Neural progenitor cell (in vitro differentiated cells): Measurements from ENCODE around the gene FXR1. TPM values are rescaled to one million over a fixed set of nuclear protein-coding genes. Genes with fewer than 3 reads are reported as not detected.
"Not testable (repeated sequence)": the region's sequence is repeated elsewhere in the genome, so short reads cannot be mapped to it uniquely, and the experiment has no call there.

Source experiments
- DNase-seq: peaks from one replicate; pipeline ENCODE4 v3.0.0-alpha.2; 2016; ENCODE audit warnings: low spot score
- H2AFZ ChIP-seq: fragments of 200-600 bp; sonication (generic); replicated peaks from 2 replicates; pipeline ENCODE4 v1.6.1; 2016; ENCODE audit warnings: antibody characterized with exemption
- H3F3A ChIP-seq: fragments of 200-600 bp; sonication (generic); 2 replicates; pipeline ENCODE4 v1.6.1; 2016; ENCODE audit warnings: antibody characterized with exemption, low read depth
- H3K27ac ChIP-seq: fragments of 200-600 bp; sonication (generic); 2 replicates; pipeline ENCODE4 v1.5.1; 2016; ENCODE audit warnings: mild to moderate bottlenecking
- H3K27me3 ChIP-seq: fragments of 200-600 bp; sonication (generic); 2 replicates; pipeline ENCODE4 v1.6.1; 2016; ENCODE audit warnings: mild to moderate bottlenecking, moderate library complexity
- H3K36me3 ChIP-seq: fragments of 200-600 bp; sonication (generic); 2 replicates; pipeline ENCODE4 v1.5.1; 2016
- H3K4me1 ChIP-seq: fragments of 200-600 bp; sonication (generic); 2 replicates; pipeline ENCODE4 v1.6.1; 2016; ENCODE audit warnings: mixed run types
- H3K4me2 ChIP-seq: fragments of 200-600 bp; sonication (generic); 2 replicates; pipeline ENCODE4 v1.6.1; 2016
- H3K4me3 ChIP-seq: fragments of 200-600 bp; sonication (generic); 2 replicates; pipeline ENCODE4 v1.5.1; 2016
- H3K79me2 ChIP-seq: fragments of 200-600 bp; sonication (generic); 2 replicates; pipeline ENCODE4 v1.6.1; 2016; ENCODE audit warnings: low read depth
- H3K9ac ChIP-seq: fragments of 200-600 bp; sonication (generic); 2 replicates; pipeline ENCODE4 v1.6.1; 2016
- H3K9me3 ChIP-seq: fragments of 200-600 bp; sonication (generic); 2 replicates; pipeline ENCODE4 v1.5.1; 2016; ENCODE audit warnings: low read depth
- H4K20me1 ChIP-seq: fragments of 200-600 bp; sonication (generic); 2 replicates; pipeline ENCODE4 v1.6.1; 2016; ENCODE audit warnings: low read depth
- H3K27ac Mint-ChIP-seq: 3 replicates; pipeline ENCODE4 v1.8.0; 2021; ENCODE audit warnings: mixed read lengths
- H3K27me3 Mint-ChIP-seq: 2 replicates; pipeline ENCODE4 v1.8.0; 2022; ENCODE audit warnings: low read depth, mild to moderate bottlenecking, inconsistent platforms, moderate library complexity, mixed read lengths; ENCODE audit not compliant: insufficient read depth
- H3K36me3 Mint-ChIP-seq: 3 replicates; pipeline ENCODE4 v1.8.0; 2021; ENCODE audit warnings: mixed read lengths
- H3K4me1 Mint-ChIP-seq: 3 replicates; pipeline ENCODE4 v1.8.0; 2021; ENCODE audit warnings: mixed read lengths
- H3K4me3 Mint-ChIP-seq: 3 replicates; pipeline ENCODE4 v1.8.0; 2021; ENCODE audit warnings: mild to moderate bottlenecking, moderate library complexity, mixed read lengths
- H3K9me3 Mint-ChIP-seq: 3 replicates; pipeline ENCODE4 v1.8.0; 2020; ENCODE audit warnings: mixed read lengths
- CTCF ChIP-seq: fragments of 200-600 bp; sonication (generic); IDR thresholded peaks from 2 replicates; pipeline ENCODE4 v1.5.1; 2017; ENCODE audit warnings: antibody characterized with exemption, mild to moderate bottlenecking
- EZH2 ChIP-seq: fragments of 200-600 bp; sonication (generic); IDR thresholded peaks from 2 replicates; pipeline ENCODE4 v1.6.1; 2017; ENCODE audit warnings: antibody characterized with exemption, mild to moderate bottlenecking, moderate library complexity
- EZH2phosphoT487 ChIP-seq: fragments of 200-600 bp; sonication (generic); IDR thresholded peaks from 2 replicates; pipeline ENCODE4 v1.6.1; 2017; ENCODE audit warnings: antibody characterized with exemption
- total RNA-seq: library from RNA; depleted of rRNA; stranded (reverse); fragments of >200 nt; gene quantifications from 2 replicates; pipeline ENCODE4 v1.2.3, GENCODE V29; 2015; ENCODE audit warnings: low replicate concordance

Gene FXR1
- total RNA-seq, 1 donor from 2014 or later = 412 TPM

- no peak for DNase-seq
- H3K79me2 ChIP-seq = no peaks in the 10 kb centered on the region
- peak overlapping the region; percentile 62 for H3K27ac ChIP-seq
- H3K9ac ChIP-seq = no peak overlapping the region
- H4K20me1 ChIP-seq = no peaks in the 10 kb centered on the region
- H3K4me3 ChIP-seq = no peak overlapping the region
- no peaks in the 10 kb centered on the region for H3K27me3 ChIP-seq
- no peaks in the 10 kb centered on the region for H3K9me3 Mint-ChIP-seq
- TF ChIP-seq EZH2 = no peak
- no peak for TF ChIP-seq CTCF
- TF ChIP-seq EZH2phosphoT487 = no peak
- no peaks in the 10 kb centered on the region for H3K27me3 Mint-ChIP-seq
- H3K9me3 ChIP-seq = no peaks in the 10 kb centered on the region
- H3F3A ChIP-seq = peaks cover 71% of the 10 kb centered on the region
- H3K36me3 ChIP-seq = peaks cover 25% of the 10 kb centered on the region
- H3K4me1 Mint-ChIP-seq = no peaks in the 10 kb centered on the region
- no peak overlapping the region for H2AFZ ChIP-seq
- no peaks in the 10 kb centered on the region for H3K4me1 ChIP-seq
- peaks cover 10% of the 10 kb centered on the region for H3K36me3 Mint-ChIP-seq
- no peak overlapping the region for H3K4me3 Mint-ChIP-seq
- H3K27ac Mint-ChIP-seq = no peak overlapping the region
- H3K4me2 ChIP-seq = no peak overlapping the region
Measured at GRCh38 chr3:180980611-180981010, 68.1 kb downstream of the FXR1 start.

- Histone ChIP-seq H3K9ac (no peak overlapping the region), H3K9me3 (no peaks in the 10 kb centered on the region), H3K4me3 (no peak overlapping the region), H3K4me1 (no peaks in the 10 kb centered on the region), H2AFZ (no peak overlapping the region), H3K4me2 (no peak overlapping the region), H4K20me1 (no peaks in the 10 kb centered on the region), H3K27me3 (no peaks in the 10 kb centered on the region), H3K27ac (peak overlapping the region; percentile 62), H3F3A (peaks cover 66% of the 10 kb centered on the region), H3K79me2 (peaks cover 6% of the 10 kb centered on the region), H3K36me3 (peaks cover 13% of the 10 kb centered on the region)
- Mint-ChIP-seq H3K4me1 (no peaks in the 10 kb centered on the region), H3K27ac (no peak overlapping the region), H3K27me3 (no peaks in the 10 kb centered on the region), H3K36me3 (peaks cover 7% of the 10 kb centered on the region), H3K4me3 (no peak overlapping the region), H3K9me3 (no peaks in the 10 kb centered on the region)
- TF ChIP-seq EZH2phosphoT487 = no peak
- no peak for TF ChIP-seq CTCF
- TF ChIP-seq EZH2 = no peak
- no peak for DNase-seq
Measured at GRCh38 chr3:180981912-180982311, 69.4 kb downstream of the FXR1 start.

- no peak for DNase-seq
- H3K27me3 ChIP-seq = no peaks in the 10 kb centered on the region
- TF ChIP-seq EZH2 = no peak
- no peak for TF ChIP-seq CTCF
- TF ChIP-seq EZH2phosphoT487 = no peak
- Mint-ChIP-seq H3K4me1 (peaks cover 3% of the 10 kb centered on the region), H3K27ac (peak overlapping the region; percentile 22), H3K27me3 (no peaks in the 10 kb centered on the region), H3K9me3 (no peaks in the 10 kb centered on the region), H3K36me3 (peaks cover 10% of the 10 kb centered on the region), H3K4me3 (no peak overlapping the region)
- H3K4me2 ChIP-seq = no peak overlapping the region
- H3K9ac ChIP-seq = no peak overlapping the region
- H3K9me3 ChIP-seq = no peaks in the 10 kb centered on the region
- H3K27ac ChIP-seq = peak overlapping the region; percentile 61
- no peaks in the 10 kb centered on the region for H4K20me1 ChIP-seq
- peaks cover 2% of the 10 kb centered on the region for H3K4me1 ChIP-seq
- no peak overlapping the region for H2AFZ ChIP-seq
- H3K36me3 ChIP-seq = peaks cover 13% of the 10 kb centered on the region
- peaks cover 19% of the 10 kb centered on the region for H3K79me2 ChIP-seq
- H3F3A ChIP-seq = peaks cover 60% of the 10 kb centered on the region
- H3K4me3 ChIP-seq = no peak overlapping the region
Measured at GRCh38 chr3:180983136-180983535, 70.7 kb downstream of the FXR1 start.

- H3K79me2 ChIP-seq = peaks cover 31% of the 10 kb centered on the region
- H3K4me1 Mint-ChIP-seq, H3K27ac ChIP-seq, H3K4me2 ChIP-seq, H3K9me3 Mint-ChIP-seq, H3K9ac ChIP-seq, H2AFZ ChIP-seq, H3K36me3 Mint-ChIP-seq, H3K4me3 ChIP-seq, H4K20me1 ChIP-seq, DNase-seq, H3K9me3 ChIP-seq, H3K27me3 ChIP-seq, H3K27me3 Mint-ChIP-seq, H3K27ac Mint-ChIP-seq, H3K4me3 Mint-ChIP-seq: not testable (repeated sequence)
- H3K36me3 ChIP-seq = peaks cover 13% of the 10 kb centered on the region
- peaks cover 21% of the 10 kb centered on the region for H3K4me1 ChIP-seq
- peaks cover 36% of the 10 kb centered on the region for H3F3A ChIP-seq
Measured at GRCh38 chr3:180986366-180986765, 73.9 kb downstream of the FXR1 start.
